OCI-LY3 (cell line): ENCODE data around the gene FAM83G.

Experiments used
- CTCF ChIP-seq: fragments of 200-600, 300-600 bp; sonication (generic); IDR thresholded peaks from 2 replicates; pipeline ENCODE4 v1.5.1; 2014; ENCODE audit warnings: antibody characterized with exemption, low read length, low read depth
- EZH2phosphoT487 ChIP-seq: fragments of 200-600 bp; shearing (Covaris generic); IDR thresholded peaks from 2 replicates; pipeline ENCODE4 v1.6.1; 2018; ENCODE audit warnings: antibody characterized with exemption, mixed run types, low read depth

GRCh38 chr17:19005789-19006430, 1.3 kb upstream of the FAM83G start:
- TF ChIP-seq CTCF, result no peak
- no peak for TF ChIP-seq EZH2phosphoT487
